GM19452 (cell line): ENCODE data around the gene UPF1.
"Not testable (repeated sequence)": the region's sequence is repeated elsewhere in the genome, so short reads cannot be mapped to it uniquely, and the experiment has no call there.

Source experiments
- ATAC-seq: cut with Tn5 transposase; IDR thresholded peaks from one replicate; pipeline ENCODE4 v1.9.1; 2021; ENCODE audit not compliant: unreplicated experiment

The UPF1 gene

GRCh38 chr19:18896421-18896841 lies 64.7 kb downstream of the UPF1 start:
- ATAC-seq: no peak

DNA sequence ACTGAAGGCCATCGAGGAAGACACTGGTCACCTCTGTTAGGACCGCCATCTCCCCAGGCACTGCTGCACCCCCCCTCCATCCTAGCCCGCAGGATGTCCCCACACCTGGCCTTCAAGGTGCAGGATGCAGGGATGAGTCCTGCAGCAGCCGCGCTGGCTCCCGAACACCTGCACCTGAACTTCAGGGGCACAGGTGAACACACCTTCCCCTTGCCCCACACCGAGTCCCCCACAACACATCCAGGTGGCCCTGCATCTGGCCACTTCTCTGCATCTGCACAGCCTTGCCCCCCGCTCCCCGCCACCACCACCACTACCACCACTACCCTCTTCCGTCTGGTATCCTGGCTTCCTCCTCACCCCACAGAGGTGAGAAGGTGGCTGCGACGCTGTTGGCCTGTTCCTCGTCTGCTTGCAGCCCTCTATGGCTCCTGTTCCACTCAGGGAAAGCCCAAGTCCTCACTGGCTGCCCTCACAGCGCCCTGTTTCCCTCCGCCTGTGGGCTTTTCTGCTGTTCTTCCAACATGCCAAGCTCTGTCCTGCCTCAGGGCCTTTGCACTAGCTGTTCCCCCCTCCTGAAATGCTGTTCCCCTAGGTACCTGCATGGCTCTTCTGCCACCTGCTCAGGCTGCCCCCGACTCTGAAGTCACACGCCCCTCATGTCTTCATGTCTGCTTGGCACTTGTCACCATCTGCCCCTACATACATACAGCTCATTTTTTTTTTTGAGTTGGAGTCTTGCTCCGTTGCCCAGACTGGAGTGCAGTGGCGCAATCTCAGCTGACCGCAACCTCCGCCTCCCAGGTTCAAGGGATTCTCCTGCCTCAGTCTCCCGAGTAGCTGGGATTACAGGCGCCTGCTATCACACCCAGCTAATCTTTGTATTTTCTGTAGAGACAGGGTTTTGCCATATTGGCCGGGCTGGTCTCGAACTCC lies 65.6 kb downstream of the UPF1 start:
- no peak for ATAC-seq

DNA sequence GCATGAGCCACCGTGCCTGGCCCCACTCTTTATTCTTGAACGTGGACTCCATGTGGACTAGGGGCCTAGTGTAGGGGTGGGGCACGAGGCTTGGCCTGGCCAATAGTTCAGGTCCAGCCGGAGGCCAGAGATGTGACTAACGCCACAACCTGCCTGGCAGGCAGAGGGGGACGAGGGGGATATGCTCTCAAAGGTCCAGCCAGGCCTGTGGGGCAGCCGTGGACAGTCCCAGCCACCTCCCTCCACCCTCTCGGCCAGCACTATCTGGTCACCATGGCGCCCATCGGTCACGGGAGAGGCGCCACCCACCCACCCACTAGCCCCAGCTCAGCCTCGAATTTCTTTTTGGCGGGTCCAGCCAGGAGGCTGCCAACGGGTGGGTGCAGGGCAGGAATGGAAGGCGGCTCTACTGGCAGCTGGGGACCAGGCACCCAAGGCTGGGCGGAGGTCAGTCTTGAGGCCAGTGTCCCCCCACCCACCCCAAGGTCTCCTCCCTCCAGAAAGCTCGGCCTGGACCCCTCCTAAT lies 66.4 kb downstream of the UPF1 start:
- ATAC-seq: no peak

DNA sequence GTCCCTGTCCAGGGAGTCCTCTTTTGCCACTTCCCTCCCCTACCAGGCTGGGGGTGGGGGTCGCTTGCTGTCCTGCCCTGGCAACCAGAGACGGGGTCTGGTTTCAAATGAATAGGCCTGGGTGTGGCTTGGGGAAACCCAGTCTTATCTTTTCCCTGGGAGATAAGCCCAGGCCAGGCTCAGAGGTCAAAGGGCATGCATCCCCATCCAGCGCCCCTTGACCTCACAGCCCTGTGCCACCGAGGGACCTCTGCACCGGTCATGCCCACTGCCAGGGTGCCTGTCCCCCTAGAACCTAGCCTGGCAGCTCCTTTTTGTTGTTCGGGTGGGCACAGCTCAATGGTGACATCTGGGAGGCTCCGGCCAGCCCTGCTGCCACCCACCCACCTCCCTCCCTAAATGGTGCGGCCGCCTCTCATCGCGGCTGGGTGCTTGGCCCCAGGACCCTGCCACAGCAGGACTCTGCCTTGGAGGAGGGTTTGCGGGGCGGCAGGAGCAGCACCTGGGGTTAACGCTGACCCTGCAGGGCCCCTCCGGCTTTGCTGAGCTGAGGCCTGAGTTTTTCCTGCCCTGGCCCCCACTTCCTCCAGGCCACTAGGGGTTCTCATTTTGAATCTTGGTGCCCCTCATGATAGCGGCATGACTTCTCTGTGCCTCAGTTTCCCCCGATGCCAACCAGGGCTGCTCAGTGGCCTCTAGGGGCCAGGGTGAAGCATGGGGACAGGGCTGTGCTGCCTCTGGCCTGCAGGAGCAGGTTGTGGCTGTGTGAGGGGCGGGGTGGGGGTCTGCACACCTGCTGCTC lies 67.0 kb downstream of the UPF1 start:
- ATAC-seq: no peak

DNA sequence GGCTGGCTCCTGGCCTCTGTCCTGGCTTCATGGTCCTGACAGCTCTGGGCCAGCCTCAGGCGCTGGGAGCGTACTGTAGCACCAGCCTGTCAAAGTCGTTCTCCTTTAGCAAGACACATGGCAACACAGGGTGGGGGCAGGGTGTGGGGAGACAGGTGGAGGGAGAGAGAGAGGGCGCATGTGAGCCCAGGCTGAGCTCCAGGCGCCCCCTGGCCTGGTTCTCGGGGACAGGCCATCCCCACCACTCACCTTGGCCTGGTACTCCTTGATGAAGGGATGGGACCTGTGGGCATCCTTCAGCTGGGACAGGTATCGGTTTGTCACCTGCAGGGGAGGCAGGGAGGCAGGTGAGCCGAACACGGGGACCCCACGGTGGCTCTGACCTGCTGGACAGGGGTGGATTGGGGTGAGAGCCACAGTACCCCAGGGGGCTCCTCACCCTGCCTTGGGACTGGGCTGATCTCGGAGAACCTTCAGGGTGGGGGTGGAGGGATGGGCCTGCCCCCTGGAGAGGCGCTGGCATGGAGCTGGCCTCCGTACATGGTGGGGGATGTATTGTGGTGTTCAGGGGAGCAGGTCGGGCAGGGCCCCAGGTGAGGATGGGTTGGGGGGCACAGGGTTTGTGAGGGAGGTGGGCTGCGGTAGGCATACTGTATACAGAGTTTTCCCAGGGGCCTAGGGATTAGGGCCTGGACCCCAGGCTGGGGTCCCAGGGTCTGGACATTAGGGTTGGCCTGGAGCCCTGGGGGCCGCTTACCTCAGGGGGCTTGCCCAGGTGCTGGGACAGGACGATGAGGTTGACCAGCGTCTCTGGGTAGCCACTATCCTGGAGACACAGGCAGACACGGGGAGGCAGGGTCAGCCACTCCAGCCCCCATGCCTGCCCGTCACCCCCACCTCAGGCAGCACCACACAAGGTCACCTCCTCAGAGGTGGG lies 68.1 kb downstream of the UPF1 start:
- ATAC-seq: no peak

DNA sequence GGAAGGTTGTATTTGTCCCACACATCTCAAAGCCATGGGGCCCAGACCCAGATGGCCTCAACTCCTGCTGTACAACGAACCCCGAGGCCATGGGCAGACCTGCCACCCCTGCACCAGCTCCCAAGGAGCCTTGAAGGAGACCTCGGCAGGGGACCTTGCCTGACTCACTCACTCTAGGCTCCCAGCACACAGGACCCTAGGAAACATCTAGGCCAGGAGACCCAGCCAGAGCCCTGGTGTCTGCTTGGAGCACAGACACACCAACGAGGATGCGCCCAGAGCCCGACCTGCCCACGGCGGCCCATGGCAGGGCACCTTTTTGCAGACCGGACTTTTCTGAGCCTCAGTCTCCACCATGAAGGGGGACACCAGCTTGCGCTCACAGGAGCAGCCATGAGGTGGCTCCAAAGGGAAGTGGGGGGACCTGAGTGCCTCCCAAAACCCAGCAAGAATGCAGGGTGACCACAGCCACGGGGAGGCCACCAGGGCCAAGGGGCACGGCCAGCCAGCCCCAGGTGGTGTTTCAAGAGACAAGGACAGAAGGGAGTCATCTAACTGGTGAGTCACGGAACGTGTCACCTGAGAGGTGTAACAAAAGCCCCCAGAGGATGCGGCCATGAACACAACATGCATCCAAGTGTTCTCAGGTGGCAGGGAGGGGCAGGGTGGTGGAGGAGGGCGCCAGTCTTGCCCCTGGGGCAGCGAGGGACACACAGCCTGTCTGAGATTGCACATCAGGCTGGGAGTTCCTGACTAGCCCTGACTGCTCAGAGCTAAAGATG lies 69.1 kb downstream of the UPF1 start:
- no peak for ATAC-seq

DNA sequence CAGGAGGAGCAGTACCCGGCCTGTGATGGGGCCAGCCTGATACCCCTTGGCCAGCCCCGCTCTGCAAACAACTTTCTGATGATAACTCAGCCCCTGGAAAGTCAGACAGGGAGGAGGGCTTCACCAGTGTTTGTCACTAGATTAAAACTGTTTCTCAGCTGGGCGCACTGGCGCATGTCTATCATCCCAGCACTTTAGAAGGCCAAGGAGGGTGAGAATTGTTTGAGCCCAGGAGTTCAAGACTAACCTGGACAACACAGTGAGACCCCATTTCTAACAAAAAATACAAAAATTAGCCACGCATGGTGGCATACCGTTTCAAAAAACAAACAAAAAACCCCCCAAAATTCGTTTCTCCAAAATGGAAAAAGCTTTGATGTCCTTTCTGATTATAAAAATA lies 69.7 kb downstream of the UPF1 start:
- no peak for ATAC-seq

GRCh38 chr19:18902519-18902918 lies 70.8 kb downstream of the UPF1 start:
- not testable (repeated sequence) for ATAC-seq

DNA sequence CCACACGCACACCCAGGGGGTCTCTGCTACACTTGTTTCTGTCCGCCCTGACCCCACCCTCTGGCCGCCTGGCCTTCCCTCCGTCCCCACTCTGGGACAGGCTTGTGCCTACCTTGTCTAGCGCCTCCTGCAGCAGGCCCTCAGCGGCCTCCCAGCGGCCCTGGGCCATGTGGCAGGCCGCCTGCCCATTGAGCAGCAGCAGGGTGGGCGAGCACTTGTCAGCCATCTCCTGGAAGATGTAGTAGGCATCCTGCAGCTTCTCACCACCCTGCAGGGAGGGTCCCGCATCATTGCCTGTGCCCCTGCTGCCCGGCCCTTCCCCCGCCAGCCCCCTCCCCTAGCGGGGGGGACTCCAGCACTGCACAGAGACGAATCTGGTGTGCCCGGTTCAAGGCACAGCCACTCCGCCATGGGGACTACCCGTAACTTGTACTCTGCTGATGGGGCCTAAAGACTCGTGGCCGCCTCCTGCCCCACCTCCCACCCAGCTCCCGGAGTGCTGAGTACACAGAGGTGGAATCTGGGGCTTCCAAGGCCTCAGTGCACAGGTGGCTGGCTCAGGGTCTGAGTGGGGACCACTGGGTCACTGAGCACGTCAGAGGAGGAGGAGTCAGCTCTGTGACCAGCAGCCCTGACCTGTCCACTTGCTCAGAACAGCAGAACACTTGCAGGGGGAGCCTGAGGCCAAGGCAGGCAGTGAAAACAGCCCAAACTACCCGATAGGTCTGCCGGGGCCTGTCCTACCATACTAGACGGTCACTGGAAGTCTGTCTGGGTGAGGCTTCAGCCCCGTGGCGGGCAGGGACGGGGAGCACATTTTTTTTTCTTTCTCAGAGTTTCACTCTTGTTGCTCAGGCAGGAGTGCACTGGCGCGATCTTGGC lies 71.6 kb downstream of the UPF1 start:
- no peak for ATAC-seq

DNA sequence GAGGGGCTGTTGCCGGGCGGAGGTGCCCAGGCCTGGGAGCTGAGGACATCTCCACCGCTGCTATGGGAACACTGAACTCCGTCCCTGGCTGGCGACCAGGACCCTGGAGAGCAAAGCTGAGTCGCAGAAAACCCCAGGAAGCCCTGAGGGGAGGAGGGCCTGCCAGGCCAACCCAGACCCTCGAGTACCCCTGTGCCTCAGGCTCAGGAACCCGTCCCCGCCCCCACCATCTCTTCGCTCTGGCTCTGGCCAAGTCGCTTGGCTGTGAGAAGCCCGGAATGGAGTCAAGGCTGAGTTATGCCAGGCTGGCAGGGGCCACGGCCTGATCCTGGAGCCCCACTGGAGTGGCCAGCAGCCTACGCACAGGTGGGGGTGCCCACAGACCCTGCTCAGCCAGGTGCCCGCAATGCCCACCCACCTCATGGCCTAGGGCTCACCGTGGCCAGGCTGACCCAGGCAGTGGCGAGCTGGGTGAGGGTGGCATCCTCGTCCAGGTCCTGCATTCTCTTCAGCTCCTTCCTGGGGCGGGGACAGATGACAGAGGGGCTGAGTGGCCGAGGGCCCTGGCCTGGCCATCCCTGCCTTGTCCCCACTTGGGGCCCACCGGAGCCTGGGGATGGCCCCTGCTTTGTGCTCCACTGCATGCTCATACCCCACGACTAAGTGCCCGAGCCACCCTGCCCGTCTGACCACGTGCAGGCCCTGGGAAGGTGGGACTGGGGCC lies 72.7 kb downstream of the UPF1 start:
- ATAC-seq: no peak

- no peak for ATAC-seq
Measured at GRCh38 chr19:18905058-18905456, 73.3 kb downstream of the UPF1 start.

GRCh38 chr19:18905513-18906236 lies 73.9 kb downstream of the UPF1 start:
- no peak for ATAC-seq

DNA sequence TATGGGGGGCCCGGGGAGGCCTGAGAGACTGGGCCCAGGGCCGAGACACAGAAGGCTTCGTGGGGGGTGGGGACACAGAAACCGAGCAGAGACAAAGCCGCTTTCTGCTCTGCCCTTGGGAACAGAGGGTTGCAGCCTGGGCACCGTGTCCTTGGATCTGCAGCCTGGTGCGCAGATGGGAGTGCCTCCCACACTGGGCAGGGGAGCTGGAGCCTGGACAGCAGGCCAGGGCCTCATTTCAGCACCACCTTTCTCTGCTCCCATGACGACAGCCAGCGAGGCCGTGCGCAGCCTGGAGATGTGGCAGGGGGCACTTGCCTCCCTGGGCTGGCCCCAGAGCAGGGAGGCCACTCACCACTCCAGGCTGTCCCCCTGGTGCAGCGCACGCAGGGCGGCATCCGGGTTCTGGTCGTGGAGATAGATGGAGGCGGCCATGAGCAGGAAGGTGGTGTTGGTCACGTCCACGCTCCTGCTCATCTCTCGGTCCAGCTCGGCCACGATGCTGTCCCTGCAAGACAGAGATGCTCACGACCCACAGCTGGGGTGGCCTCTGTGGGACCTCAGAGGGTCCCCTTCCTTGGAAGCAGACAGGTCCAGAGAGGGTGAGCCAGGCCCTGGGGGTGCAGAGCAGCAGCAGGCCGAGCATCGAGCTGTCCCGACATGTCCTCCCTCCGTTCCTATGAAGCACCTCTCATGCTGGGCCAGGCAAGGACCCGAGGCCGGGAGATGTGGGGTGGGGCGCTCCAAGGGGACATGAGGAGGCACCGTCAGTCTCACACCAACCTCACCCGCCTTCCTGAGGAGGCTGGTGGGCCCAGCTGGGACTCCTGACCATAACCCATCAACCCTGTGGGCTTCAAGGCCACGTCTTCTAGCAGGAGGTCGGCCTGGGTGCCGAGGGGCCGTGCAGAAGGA lies 75.1 kb downstream of the UPF1 start:
- no peak for ATAC-seq

DNA sequence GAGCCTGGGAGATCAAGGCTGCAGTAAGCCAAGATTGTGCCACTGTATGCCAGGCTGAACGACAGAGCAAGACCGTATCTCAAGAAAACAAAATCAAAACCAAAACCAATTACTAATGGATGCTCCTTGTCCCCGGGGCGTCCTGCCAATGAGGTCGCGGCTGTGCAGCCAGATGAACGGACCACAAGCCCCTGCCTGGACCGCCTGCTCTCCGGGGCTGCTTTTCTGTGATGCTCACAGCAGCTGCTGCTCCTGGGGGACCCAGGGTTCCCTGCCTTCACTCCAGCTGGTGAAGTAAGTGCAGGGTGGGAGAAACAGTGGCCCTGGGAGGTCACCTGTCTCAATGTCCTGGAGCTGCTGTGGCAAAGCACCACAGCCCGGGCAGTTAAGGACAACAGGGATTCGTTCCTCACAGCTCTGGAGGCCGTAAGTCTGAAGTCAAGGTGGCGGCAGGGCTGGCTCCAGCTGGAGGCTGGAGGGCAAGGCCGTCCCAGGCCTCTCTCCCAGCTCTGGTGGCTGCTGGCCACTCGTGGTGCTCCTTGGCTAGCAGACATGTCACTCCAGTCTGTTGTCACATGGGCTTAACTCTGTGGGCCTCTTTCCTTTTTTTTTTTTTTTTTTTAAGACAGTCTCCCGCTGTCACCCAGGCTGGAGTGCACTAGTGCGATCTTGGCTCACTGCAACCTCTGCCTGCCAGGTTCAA lies 77.3 kb downstream of the UPF1 start:
- no peak for ATAC-seq

- ATAC-seq: no peak
Measured at GRCh38 chr19:18910010-18910409, 78.3 kb downstream of the UPF1 start.
